NCI-H2196 treated with DMSO at 0.1 percent for 48 hours (cell line): ENCODE data around the gene USP21.

Experiments used
- DNase-seq: peaks from one replicate; lab custom pipeline; 2025; ENCODE audit not compliant: unreplicated experiment; lab: John Stamatoyannopoulos, UW

The USP21 gene

GRCh38 chr1:161166669-161167548 is 7.6 kb downstream of the USP21 start:
- DNase-seq, result no peak

- no peak for DNase-seq
Measured at GRCh38 chr1:161168906-161169305, 9.6 kb downstream of the USP21 start.

- DNase-seq, result no peak
Measured at GRCh38 chr1:161171191-161171590, 11.9 kb downstream of the USP21 start.

- DNase-seq, result no peak
Measured at GRCh38 chr1:161171696-161172095, 12.4 kb downstream of the USP21 start.

- no peak for DNase-seq
Measured at GRCh38 chr1:161172349-161172748, 13.0 kb downstream of the USP21 start.

GRCh38 chr1:161172776-161173376 is 13.6 kb downstream of the USP21 start:
- no peak for DNase-seq

- no peak for DNase-seq
Measured at GRCh38 chr1:161173711-161174110, 14.4 kb downstream of the USP21 start.

- no peak for DNase-seq
Measured at GRCh38 chr1:161174911-161175310, 15.6 kb downstream of the USP21 start.

- DNase-seq, result no peak
Measured at GRCh38 chr1:161175771-161176453, 16.6 kb downstream of the USP21 start.

GRCh38 chr1:161176468-161177111 is 17.3 kb downstream of the USP21 start:
- DNase-seq, result no peak

GRCh38 chr1:161177112-161177935 is 18.0 kb downstream of the USP21 start, which contains the start of gene B4GALT3:
Gene B4GALT3 (minus strand): TSS chr1:161177507. CDS start chr1:161176060, 1,447 bp downstream.
- peak; percentile 71 for DNase-seq

- no peak for DNase-seq
Measured at GRCh38 chr1:161177936-161178244, 18.6 kb downstream of the USP21 start.

- DNase-seq, result no peak
Measured at GRCh38 chr1:161179698-161180097, 20.4 kb downstream of the USP21 start.

- DNase-seq, result no peak
Measured at GRCh38 chr1:161180639-161181038, 21.3 kb downstream of the USP21 start.

- no peak for DNase-seq
Measured at GRCh38 chr1:161182214-161182613, 22.9 kb downstream of the USP21 start.

- DNase-seq, result no peak
Measured at GRCh38 chr1:161185282-161185682, 26.0 kb downstream of the USP21 start.

GRCh38 chr1:161185732-161186311 is 26.5 kb downstream of the USP21 start:
- DNase-seq, result no peak

GRCh38 chr1:161187311-161187710 is 28.0 kb downstream of the USP21 start:
- DNase-seq, result no peak

GRCh38 chr1:161188381-161188780 is 29.1 kb downstream of the USP21 start:
- DNase-seq, result no peak

GRCh38 chr1:161189036-161189435 is 29.7 kb downstream of the USP21 start:
- no peak for DNase-seq
